Anterior cingulate cortex (tissue), 58 donors: ENCODE measurements around the gene HSD17B4.
"Not testable (repeated sequence)": the region's sequence is repeated elsewhere in the genome, so short reads cannot be mapped to it uniquely, and the experiment has no call there.

Source experiments
- DNase-seq, 58 donors: peaks; one replicate each; lab custom pipeline; 2025; lab: John Stamatoyannopoulos, UW

The HSD17B4 gene

GRCh38 chr5:119452373-119453039 lies at the start of gene HSD17B4:
Gene HSD17B4, plus strand, starts transcription at chr5:119452497. Its CDS starts 79 bp downstream, at chr5:119452576.
- DNase-seq: peak; percentile 47 to 94 (median 84)

- DNase-seq: no peak
These were observed 49.7 kb upstream of the HSD17B4 start for GRCh38 chr5:119402555-119402954.

GRCh38 chr5:119404033-119404432 lies 48.3 kb upstream of the HSD17B4 start:
- DNase-seq: no peak

- no peak for DNase-seq
These were observed 46.9 kb upstream of the HSD17B4 start for GRCh38 chr5:119405419-119405818.

- no peak for DNase-seq
These were observed 45.7 kb upstream of the HSD17B4 start for GRCh38 chr5:119406551-119407110.

GRCh38 chr5:119409235-119409815 lies 43.0 kb upstream of the HSD17B4 start:
- no peak for DNase-seq

- DNase-seq: peak in 1 of 58 donors; percentile 2
These were observed 41.7 kb upstream of the HSD17B4 start for GRCh38 chr5:119410448-119411159.

GRCh38 chr5:119411361-119412278 lies 40.7 kb upstream of the HSD17B4 start:
- DNase-seq: peak in 48 of 58 donors; percentile 9 to 77 (median 48)

- no peak for DNase-seq
These were observed 39.7 kb upstream of the HSD17B4 start for GRCh38 chr5:119412279-119413227.

- DNase-seq: not testable (repeated sequence)
These were observed 38.1 kb upstream of the HSD17B4 start for GRCh38 chr5:119414124-119414734.

- no peak for DNase-seq
These were observed 34.2 kb upstream of the HSD17B4 start for GRCh38 chr5:119417891-119418605.

GRCh38 chr5:119418606-119419100 lies 33.6 kb upstream of the HSD17B4 start:
- DNase-seq: no peak

- no peak for DNase-seq
These were observed 32.1 kb upstream of the HSD17B4 start for GRCh38 chr5:119420169-119420568.

GRCh38 chr5:119426057-119426456 lies 26.2 kb upstream of the HSD17B4 start:
- DNase-seq: no peak

- no peak for DNase-seq
These were observed 25.2 kb upstream of the HSD17B4 start for GRCh38 chr5:119427060-119427459.

GRCh38 chr5:119427596-119427995 lies 24.7 kb upstream of the HSD17B4 start:
- DNase-seq: not testable (repeated sequence)

- not testable (repeated sequence) for DNase-seq
These were observed 24.1 kb upstream of the HSD17B4 start for GRCh38 chr5:119428166-119428565.

- not testable (repeated sequence) for DNase-seq
These were observed 23.7 kb upstream of the HSD17B4 start for GRCh38 chr5:119428574-119428973.
